Measurements from ENCODE around the gene THEMIS. TPM values are rescaled to one million over a fixed set of nuclear protein-coding genes. Genes with fewer than 3 reads are reported as not detected.
"Not testable (repeated sequence)": the region's sequence is repeated elsewhere in the genome, so short reads cannot be mapped to it uniquely, and the experiment has no call there.

Gene THEMIS
- total RNA-seq, 2 donors from 2014 or later = 53.9 to 64.7 TPM

DNA sequence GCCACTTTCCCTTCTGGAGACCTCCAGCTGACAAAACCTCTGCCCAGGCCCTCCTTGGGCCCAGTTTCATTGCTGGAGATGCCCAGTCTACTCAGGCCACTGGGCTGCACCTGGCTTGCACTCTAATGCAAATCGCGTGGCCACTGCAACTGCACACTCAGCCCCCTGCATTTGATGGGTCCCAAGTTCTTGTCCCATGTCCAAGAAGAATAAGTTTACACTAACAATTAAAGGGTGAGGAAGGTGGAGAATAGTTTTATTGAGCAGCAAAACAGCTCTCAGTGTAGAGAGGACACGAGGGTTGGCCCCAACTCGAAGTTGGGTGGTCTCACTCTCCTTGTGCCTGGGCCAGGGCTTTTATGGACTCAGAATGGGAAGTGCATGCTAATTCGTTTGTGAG is 31.9 kb upstream of the THEMIS start:
- no peaks in the 10 kb centered on the region for H3K27me3 Mint-ChIP-seq
- DNase-seq = no peak
- H3K4me3 Mint-ChIP-seq = peak overlapping the region; percentile 8
- H3K9me3 ChIP-seq (ENCODE audit: control insufficient read depth, low read length, poor library complexity, severe bottlenecking) = no peaks in the 10 kb centered on the region
- ATAC-seq = no peak
- peaks cover 30% of the 10 kb centered on the region for H3K4me1 Mint-ChIP-seq
- no peak overlapping the region for H3K27ac Mint-ChIP-seq
- no peaks in the 10 kb centered on the region for H3K36me3 Mint-ChIP-seq (ENCODE audit: low read depth)

DNA sequence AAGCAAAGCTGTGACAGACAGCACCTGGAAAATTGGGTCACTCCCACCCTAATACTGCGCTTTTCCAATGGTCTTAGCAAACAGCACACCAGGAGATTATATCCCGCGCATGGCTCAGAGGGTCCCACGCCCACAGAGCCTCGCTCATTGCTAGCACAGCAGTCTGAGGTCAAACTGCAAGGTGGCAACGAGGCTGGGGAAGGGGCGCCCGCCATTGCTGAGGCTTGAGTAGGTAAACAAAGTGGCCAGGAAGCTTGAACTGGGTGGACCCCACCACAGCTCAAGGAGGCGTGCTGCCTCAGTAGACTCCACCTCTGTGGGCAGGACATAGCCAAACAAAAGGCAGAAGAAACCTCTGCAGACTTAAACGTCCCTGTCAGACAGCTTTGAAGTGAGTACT is 25.6 kb upstream of the THEMIS start:
- not testable (repeated sequence) for H3K36me3 Mint-ChIP-seq (ENCODE audit: low read depth); H3K27me3 Mint-ChIP-seq; DNase-seq; ATAC-seq; H3K27ac Mint-ChIP-seq; H3K9me3 ChIP-seq (ENCODE audit: control insufficient read depth, low read length, poor library complexity, severe bottlenecking); H3K4me3 Mint-ChIP-seq
- H3K4me1 Mint-ChIP-seq = peaks cover 29% of the 10 kb centered on the region

- Mint-ChIP-seq H3K4me1 (peaks cover 36% of the 10 kb centered on the region), H3K36me3 (ENCODE audit: low read depth) (no peaks in the 10 kb centered on the region), H3K4me3 (no peak overlapping the region), H3K27ac (no peak overlapping the region), H3K27me3 (no peaks in the 10 kb centered on the region)
- H3K9me3 ChIP-seq (ENCODE audit: control insufficient read depth, low read length, poor library complexity, severe bottlenecking) = no peaks in the 10 kb centered on the region
- DNase-seq = no peak
- no peak for ATAC-seq
Observed at GRCh38 chr6:127924440-127924839, 23.6 kb upstream of the THEMIS start.

- H3K4me3 Mint-ChIP-seq = no peak overlapping the region
- peaks cover 39% of the 10 kb centered on the region for H3K4me1 Mint-ChIP-seq
- no peaks in the 10 kb centered on the region for H3K27me3 Mint-ChIP-seq
- DNase-seq (no peak), ATAC-seq (no peak)
- no peaks in the 10 kb centered on the region for H3K9me3 ChIP-seq (ENCODE audit: control insufficient read depth, low read length, poor library complexity, severe bottlenecking)
- no peaks in the 10 kb centered on the region for H3K36me3 Mint-ChIP-seq (ENCODE audit: low read depth)
- H3K27ac Mint-ChIP-seq = no peak overlapping the region
Observed at GRCh38 chr6:127924031-127924430, 23.2 kb upstream of the THEMIS start.

DNA sequence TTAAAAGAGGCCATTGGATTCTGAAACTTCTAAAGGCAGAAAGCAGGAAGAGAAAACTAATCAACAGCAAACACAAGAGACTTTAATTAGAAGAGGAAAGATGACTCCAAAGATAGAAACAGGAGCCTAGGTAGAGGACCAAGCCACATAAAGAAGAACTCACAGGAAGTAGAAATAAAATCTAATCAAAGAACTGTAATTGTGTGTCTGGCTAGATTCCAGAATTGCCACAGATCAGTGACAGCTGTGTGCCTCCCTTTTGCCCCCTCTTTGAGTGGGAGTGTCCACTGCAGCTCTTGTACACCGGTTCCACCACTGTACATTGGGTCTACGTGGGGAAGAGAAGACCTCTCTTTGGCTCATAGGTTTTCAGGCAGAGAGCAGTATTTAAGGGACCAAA is 22.3 kb upstream of the THEMIS start:
- peak overlapping the region; percentile 29 for H3K27ac Mint-ChIP-seq
- DNase-seq (no peak), ATAC-seq (peak; percentile 24)
- H3K9me3 ChIP-seq (ENCODE audit: control insufficient read depth, low read length, poor library complexity, severe bottlenecking) = no peaks in the 10 kb centered on the region
- peaks cover 45% of the 10 kb centered on the region for H3K4me1 Mint-ChIP-seq
- H3K36me3 Mint-ChIP-seq (ENCODE audit: low read depth) = no peaks in the 10 kb centered on the region
- no peaks in the 10 kb centered on the region for H3K27me3 Mint-ChIP-seq
- H3K4me3 Mint-ChIP-seq = peak overlapping the region; percentile 1

DNA sequence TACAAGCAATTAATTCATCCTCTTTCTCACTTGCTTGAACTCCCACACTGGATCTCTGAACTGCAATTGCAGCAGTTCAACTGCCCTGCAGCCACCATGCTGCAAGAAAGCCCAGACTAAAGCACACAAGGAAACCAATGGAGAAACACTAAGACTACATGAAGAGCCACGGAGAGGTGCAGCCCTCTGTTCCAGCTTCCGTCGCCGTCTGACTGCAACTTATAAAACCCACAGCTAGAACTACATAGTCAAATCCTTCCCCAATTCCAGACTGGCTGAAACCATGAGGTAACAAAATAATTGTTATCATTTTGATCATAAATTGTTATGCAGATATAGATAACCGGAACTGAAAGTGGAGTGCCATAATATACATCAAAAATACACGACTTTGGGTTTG is 21.1 kb upstream of the THEMIS start:
- H3K9me3 ChIP-seq (ENCODE audit: control insufficient read depth, low read length, poor library complexity, severe bottlenecking) = no peaks in the 10 kb centered on the region
- Mint-ChIP-seq H3K27me3 (no peaks in the 10 kb centered on the region), H3K27ac (peak overlapping the region; percentile 54), H3K36me3 (ENCODE audit: low read depth) (peaks cover 2% of the 10 kb centered on the region), H3K4me1 (peaks cover 47% of the 10 kb centered on the region), H3K4me3 (peak overlapping the region; percentile 58)
- ATAC-seq = no peak
- DNase-seq = no peak

DNA sequence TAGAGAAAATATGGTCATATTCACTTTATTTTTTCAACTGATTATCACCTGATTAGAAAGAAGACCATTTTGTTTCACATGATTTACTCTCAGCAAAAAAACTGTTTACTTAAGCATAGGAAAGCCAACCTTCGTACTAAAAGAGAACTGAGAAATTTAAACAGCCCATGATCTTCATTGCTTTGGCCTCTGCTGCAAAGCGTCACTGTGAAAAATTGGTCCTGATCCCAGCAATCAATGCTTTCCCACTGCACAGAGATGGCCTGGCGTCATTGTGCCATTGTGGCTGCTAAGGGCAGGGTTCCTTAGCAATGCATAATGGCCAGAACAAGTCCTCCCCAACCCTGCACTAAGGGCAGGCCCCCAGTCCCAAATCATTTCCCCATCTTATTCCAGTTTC is 19.9 kb upstream of the THEMIS start:
- H3K4me3 Mint-ChIP-seq = no peak overlapping the region
- DNase-seq = no peak
- ATAC-seq = no peak
- H3K36me3 Mint-ChIP-seq (ENCODE audit: low read depth) = peaks cover 3% of the 10 kb centered on the region
- peaks cover 51% of the 10 kb centered on the region for H3K4me1 Mint-ChIP-seq
- H3K27ac Mint-ChIP-seq = peak overlapping the region; percentile 54
- H3K9me3 ChIP-seq (ENCODE audit: control insufficient read depth, low read length, poor library complexity, severe bottlenecking) = no peaks in the 10 kb centered on the region
- H3K27me3 Mint-ChIP-seq = no peaks in the 10 kb centered on the region

DNA sequence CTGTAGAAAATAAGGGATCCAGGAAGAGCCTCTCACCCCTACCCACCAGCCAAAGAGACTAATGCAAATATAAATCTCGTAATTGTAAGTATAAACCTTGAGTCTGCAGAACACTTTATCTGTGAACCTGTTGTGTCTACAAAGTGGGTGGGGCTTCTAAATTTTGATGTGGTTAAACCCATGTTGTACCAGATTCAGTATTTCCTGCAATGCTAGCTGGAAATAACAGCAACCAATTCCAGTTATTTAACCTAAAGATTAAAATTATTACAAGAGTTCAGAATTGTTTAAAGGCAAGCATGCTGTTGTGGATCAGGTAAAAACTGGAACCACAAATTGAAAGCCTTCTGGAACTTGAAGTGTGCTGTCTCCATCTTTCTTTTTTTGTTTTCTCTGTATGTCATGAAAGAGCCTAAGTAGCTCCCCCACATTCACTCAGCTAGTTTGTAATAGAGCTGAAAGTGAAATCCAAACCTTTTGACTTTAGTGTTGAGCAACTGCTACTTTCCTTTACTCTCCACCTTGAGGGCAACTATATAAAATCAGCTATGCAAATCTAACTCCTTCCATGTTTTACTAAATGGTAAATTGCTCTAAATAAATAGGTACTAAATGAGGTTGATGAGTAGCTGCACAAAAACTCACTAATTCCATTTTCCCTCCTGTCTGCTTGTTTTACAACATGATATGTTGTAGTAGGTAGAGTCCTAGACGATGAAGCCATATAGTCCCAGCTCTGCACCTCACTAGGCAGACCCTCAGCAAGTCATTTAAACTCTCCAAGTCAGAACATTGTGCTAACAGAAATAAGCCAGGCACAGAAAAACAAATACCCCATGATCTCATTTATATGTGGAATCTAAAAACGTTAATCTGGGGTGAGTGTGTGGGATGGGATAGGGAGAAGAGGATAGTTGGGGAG is 17.9 kb upstream of the THEMIS start:
- H3K27me3 Mint-ChIP-seq = no peaks in the 10 kb centered on the region
- no peak for DNase-seq

GRCh38 chr6:127917766-127918165 is 16.9 kb upstream of the THEMIS start:
- H3K27me3 Mint-ChIP-seq = no peaks in the 10 kb centered on the region
- peaks cover 53% of the 10 kb centered on the region for H3K4me1 Mint-ChIP-seq
- peak overlapping the region; percentile 94 for H3K27ac Mint-ChIP-seq
- no peak for ATAC-seq
- H3K4me3 Mint-ChIP-seq = peak overlapping the region; percentile 95
- no peaks in the 10 kb centered on the region for H3K9me3 ChIP-seq (ENCODE audit: control insufficient read depth, low read length, poor library complexity, severe bottlenecking)
- DNase-seq = no peak
- H3K36me3 Mint-ChIP-seq (ENCODE audit: low read depth) = peaks cover 7% of the 10 kb centered on the region

More for the DNA sequence above, 17.9 kb upstream of the THEMIS start:
- Mint-ChIP-seq H3K27ac (peak overlapping the region; percentile 94), H3K36me3 (ENCODE audit: low read depth) (peaks cover 3% of the 10 kb centered on the region), H3K4me1 (peaks cover 55% of the 10 kb centered on the region), H3K4me3 (peak overlapping the region; percentile 95)
- H3K9me3 ChIP-seq (ENCODE audit: control insufficient read depth, low read length, poor library complexity, severe bottlenecking) = no peaks in the 10 kb centered on the region
- peak; percentile 87 for ATAC-seq

GRCh38 chr6:127914240-127914639 is 13.4 kb upstream of the THEMIS start:
- peak overlapping the region; percentile 25 for H3K4me3 Mint-ChIP-seq
- peaks cover 31% of the 10 kb centered on the region for H3K4me1 Mint-ChIP-seq
- peak overlapping the region; percentile 87 for H3K27ac Mint-ChIP-seq
- DNase-seq (no peak), ATAC-seq (no peak)
- H3K36me3 Mint-ChIP-seq (ENCODE audit: low read depth) = peaks cover 10% of the 10 kb centered on the region
- peaks cover 3% of the 10 kb centered on the region for H3K9me3 ChIP-seq (ENCODE audit: control insufficient read depth, low read length, poor library complexity, severe bottlenecking)
- no peaks in the 10 kb centered on the region for H3K27me3 Mint-ChIP-seq

GRCh38 chr6:127912914-127913313 is 12.1 kb upstream of the THEMIS start:
- peaks cover 10% of the 10 kb centered on the region for H3K36me3 Mint-ChIP-seq (ENCODE audit: low read depth)
- no peak for DNase-seq
- peak overlapping the region; percentile 72 for H3K27ac Mint-ChIP-seq
- no peaks in the 10 kb centered on the region for H3K27me3 Mint-ChIP-seq
- no peak for ATAC-seq
- peak overlapping the region; percentile 1 for H3K4me3 Mint-ChIP-seq
- H3K9me3 ChIP-seq (ENCODE audit: control insufficient read depth, low read length, poor library complexity, severe bottlenecking) = peaks cover 5% of the 10 kb centered on the region
- peaks cover 31% of the 10 kb centered on the region for H3K4me1 Mint-ChIP-seq

DNA sequence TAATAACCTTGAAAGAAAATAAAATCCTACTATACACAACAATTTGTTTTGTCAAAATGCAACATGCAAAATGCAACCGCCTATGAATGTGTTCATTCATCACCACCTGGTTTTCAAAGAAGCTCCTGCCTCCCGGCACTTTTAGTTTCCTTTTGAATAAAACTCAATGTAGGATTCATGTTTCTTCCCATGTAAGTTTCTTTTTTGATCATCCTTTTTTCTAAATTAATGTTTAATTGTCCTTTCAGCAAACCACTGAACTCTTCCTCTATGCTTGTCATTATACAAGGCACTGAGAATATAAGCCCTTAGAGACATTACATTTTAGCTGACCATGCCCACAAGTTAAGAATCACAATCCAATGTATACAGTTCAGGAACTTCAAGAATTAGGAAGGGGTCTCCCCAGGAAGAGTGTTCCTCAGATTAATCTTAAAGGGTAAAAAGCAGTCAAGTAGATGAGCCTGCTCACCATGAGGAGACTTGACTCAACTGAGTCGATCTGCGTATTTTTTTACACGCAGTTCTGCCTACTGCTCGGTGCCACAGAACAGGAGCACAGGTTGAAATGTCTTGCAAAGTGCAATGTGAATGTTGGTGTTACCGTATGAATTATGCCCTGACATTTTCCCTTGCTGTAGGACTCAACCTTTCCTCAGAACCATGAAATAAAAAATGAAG is 7.2 kb upstream of the THEMIS start:
- H3K27me3 Mint-ChIP-seq = no peaks in the 10 kb centered on the region
- H3K36me3 Mint-ChIP-seq (ENCODE audit: low read depth) = peaks cover 4% of the 10 kb centered on the region
- H3K9me3 ChIP-seq (ENCODE audit: control insufficient read depth, low read length, poor library complexity, severe bottlenecking) = peaks cover 5% of the 10 kb centered on the region
- peak; percentile 86 for ATAC-seq
- H3K27ac Mint-ChIP-seq = peak overlapping the region; percentile 97
- peak in 1 of 3 donors; percentile 15 for DNase-seq
- peak overlapping the region; percentile 91 for H3K4me3 Mint-ChIP-seq
- H3K4me1 Mint-ChIP-seq = peaks cover 25% of the 10 kb centered on the region

- Mint-ChIP-seq H3K4me1 (peaks cover 39% of the 10 kb centered on the region), H3K36me3 (ENCODE audit: low read depth) (peaks cover 5% of the 10 kb centered on the region)
- ATAC-seq = no peak
Observed at GRCh38 chr6:127904160-127904559, 3.3 kb upstream of the THEMIS start.

More at GRCh38 chr6:127904160-127904559, 3.3 kb upstream of the THEMIS start:
- H3K9me3 ChIP-seq (ENCODE audit: control insufficient read depth, low read length, poor library complexity, severe bottlenecking) = peaks cover under 1% of the 10 kb centered on the region
- H3K27me3 Mint-ChIP-seq = no peaks in the 10 kb centered on the region
- no peak overlapping the region for H3K4me3 Mint-ChIP-seq
- H3K27ac Mint-ChIP-seq = peak overlapping the region; percentile 99
- DNase-seq = no peak

Measured in T-helper 17 cell (primary cell).